ENCODE results near the gene DNASE1L1.
A peak's percentile ranks its signal among the peaks of the same experiment; 100 is the strongest.

DNASE1L1 gene

DNA sequence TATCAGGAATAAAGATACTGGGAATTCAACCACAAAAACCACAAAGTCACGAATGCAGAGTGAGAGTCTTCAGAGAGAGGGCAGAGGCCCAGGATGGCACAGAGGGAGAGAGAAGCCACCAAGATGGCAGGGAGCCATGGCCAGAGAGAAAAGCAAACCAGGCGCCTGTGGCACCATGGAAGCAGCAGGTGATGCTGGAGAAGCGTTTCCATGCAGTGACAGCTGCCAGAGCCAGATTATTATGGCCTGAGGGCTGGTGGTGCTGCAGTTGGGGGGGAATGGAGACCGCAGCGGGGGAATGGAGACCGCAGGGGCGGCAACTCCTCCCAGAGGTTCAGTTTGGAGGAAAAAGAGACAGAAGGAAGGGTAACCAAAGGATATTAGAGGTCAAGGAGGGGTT is 8.1 kb upstream of the DNASE1L1 start:
- no peaks in the 10 kb centered on the region for H3K27me3 Mint-ChIP-seq (ENCODE audit: low read depth)
- no peak overlapping the region for H3K27ac Mint-ChIP-seq
- H3K36me3 Mint-ChIP-seq (ENCODE audit: low read depth) = peaks cover 12% of the 10 kb centered on the region
- peaks cover 9% of the 10 kb centered on the region for H3K9me3 Mint-ChIP-seq
- H3K4me3 Mint-ChIP-seq = no peak overlapping the region
- TF ChIP-seq, protein P1, sequence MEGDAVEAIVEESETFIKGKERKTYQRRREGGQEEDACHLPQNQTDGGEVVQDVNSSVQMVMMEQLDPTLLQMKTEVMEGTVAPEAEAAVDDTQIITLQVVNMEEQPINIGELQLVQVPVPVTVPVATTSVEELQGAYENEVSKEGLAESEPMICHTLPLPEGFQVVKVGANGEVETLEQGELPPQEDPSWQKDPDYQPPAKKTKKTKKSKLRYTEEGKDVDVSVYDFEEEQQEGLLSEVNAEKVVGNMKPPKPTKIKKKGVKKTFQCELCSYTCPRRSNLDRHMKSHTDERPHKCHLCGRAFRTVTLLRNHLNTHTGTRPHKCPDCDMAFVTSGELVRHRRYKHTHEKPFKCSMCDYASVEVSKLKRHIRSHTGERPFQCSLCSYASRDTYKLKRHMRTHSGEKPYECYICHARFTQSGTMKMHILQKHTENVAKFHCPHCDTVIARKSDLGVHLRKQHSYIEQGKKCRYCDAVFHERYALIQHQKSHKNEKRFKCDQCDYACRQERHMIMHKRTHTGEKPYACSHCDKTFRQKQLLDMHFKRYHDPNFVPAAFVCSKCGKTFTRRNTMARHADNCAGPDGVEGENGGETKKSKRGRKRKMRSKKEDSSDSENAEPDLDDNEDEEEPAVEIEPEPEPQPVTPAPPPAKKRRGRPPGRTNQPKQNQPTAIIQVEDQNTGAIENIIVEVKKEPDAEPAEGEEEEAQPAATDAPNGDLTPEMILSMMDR (IDR thresholded peaks at IDR 0.05; ENCODE audit: unreplicated experiment in 3 of 3) = no peak
- no peaks in the 10 kb centered on the region for H3K4me1 Mint-ChIP-seq

DNA sequence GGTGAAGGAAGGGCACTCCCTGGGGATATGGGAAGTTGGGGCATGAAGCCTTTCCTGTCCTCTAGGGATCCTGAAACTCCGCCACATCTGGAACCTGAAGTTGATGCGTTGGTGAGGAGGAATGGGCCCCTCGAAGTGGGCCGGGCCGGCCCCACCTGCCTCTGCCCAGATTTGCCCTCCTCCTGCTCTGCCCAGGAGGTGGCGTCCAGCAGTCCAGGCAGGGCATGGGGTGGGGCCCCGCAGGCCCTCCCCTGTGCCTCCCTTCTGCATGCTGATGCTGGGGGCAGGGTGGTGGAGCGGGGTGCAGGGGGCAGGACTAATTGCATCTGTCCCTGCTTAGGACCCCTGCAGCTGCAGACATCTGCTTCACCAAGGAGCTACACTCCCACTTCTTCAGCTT is 4.1 kb upstream of the DNASE1L1 start:
- Mint-ChIP-seq H3K9me3 (peaks cover 20% of the 10 kb centered on the region), H3K27ac (peak overlapping the region in 1 of 3 experiments; percentile 57), H3K27me3 (ENCODE audit: low read depth) (no peaks in the 10 kb centered on the region), H3K36me3 (ENCODE audit: low read depth) (peaks cover 12% of the 10 kb centered on the region), H3K4me3 (peak overlapping the region in 2 of 3 experiments; percentile 59 to 60), H3K4me1 (peaks cover 10% of the 10 kb centered on the region)
- TF ChIP-seq, protein P1 (IDR thresholded peaks at IDR 0.05; ENCODE audit: unreplicated experiment in 3 of 3) = no peak

- Mint-ChIP-seq H3K9me3 (peaks cover 20% of the 10 kb centered on the region), H3K4me1 (peaks cover 10% of the 10 kb centered on the region), H3K36me3 (ENCODE audit: low read depth) (peaks cover 12% of the 10 kb centered on the region), H3K4me3 (peak overlapping the region; percentile 81 to 86 (median 85)), H3K27ac (no peak overlapping the region), H3K27me3 (ENCODE audit: low read depth) (no peaks in the 10 kb centered on the region)
- TF ChIP-seq, protein P1 (IDR thresholded peaks at IDR 0.05; ENCODE audit: unreplicated experiment in 3 of 3) = no peak
These were observed 3.4 kb upstream of the DNASE1L1 start for GRCh38 chrX:154412468-154412867.

GRCh38 chrX:154411981-154412340 is 2.9 kb upstream of the DNASE1L1 start:
- TF ChIP-seq, protein P1 (IDR thresholded peaks at IDR 0.05; ENCODE audit: unreplicated experiment in 3 of 3) = no peak
- Mint-ChIP-seq H3K27ac (peak overlapping the region in 2 of 3 experiments; percentile 43 to 74), H3K27me3 (ENCODE audit: low read depth) (no peaks in the 10 kb centered on the region), H3K4me1 (peaks cover 10% of the 10 kb centered on the region), H3K4me3 (peak overlapping the region; percentile 81 to 86 (median 85)), H3K36me3 (ENCODE audit: low read depth) (peaks cover 12% of the 10 kb centered on the region), H3K9me3 (peaks cover 17% of the 10 kb centered on the region)

DNA sequence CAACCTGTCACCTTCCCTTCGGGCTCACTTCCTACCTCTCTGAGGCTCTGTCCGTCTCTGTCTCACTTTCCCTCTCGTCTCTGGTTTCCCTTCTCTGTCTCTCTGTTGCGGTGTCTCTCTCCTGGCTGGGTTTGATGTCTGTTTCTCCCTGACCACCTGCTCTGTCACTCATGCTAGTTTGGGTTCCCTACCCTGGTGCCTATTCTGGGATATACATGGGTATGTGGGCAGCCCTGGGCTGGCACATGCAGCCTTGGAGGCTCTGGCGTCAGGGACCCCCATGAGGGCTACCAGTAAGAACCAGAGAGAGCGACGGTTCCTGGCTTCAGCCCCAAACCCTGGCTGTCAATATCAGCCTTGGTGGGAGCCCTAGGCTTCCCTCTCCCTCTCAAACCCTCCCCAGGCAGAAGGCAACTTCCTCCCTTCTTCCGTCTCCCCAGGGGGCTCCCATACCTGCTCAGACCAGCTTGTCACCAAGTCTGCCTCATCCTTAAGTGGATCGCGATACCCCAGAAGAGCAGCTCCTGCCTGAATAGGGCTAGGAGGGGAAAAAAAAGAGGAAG is 314 bp downstream of the DNASE1L1 start:
- Mint-ChIP-seq H3K27ac (peak overlapping the region in 2 of 3 experiments; percentile 5 to 32), H3K4me1 (peaks cover 10% of the 10 kb centered on the region), H3K27me3 (ENCODE audit: low read depth) (no peaks in the 10 kb centered on the region), H3K36me3 (ENCODE audit: low read depth) (peaks cover 7% of the 10 kb centered on the region), H3K9me3 (peaks cover 15% of the 10 kb centered on the region), H3K4me3 (peak overlapping the region; percentile 1 to 75 (median 72))
- TF ChIP-seq, protein P1 (IDR thresholded peaks at IDR 0.05; ENCODE audit: unreplicated experiment in 3 of 3) = no peak

GRCh38 chrX:154404625-154405192 is 4.3 kb downstream of the DNASE1L1 start:
- H3K4me3 Mint-ChIP-seq = no peak overlapping the region
- H3K4me1 Mint-ChIP-seq = peaks cover 8% of the 10 kb centered on the region
- H3K27ac Mint-ChIP-seq = no peak overlapping the region

More at GRCh38 chrX:154404625-154405192, 4.3 kb downstream of the DNASE1L1 start:
- Mint-ChIP-seq H3K9me3 (peaks cover 20% of the 10 kb centered on the region), H3K36me3 (ENCODE audit: low read depth) (peaks cover 18% of the 10 kb centered on the region), H3K27me3 (ENCODE audit: low read depth) (no peaks in the 10 kb centered on the region)
- TF ChIP-seq, protein P1 (IDR thresholded peaks at IDR 0.05; ENCODE audit: unreplicated experiment in 3 of 3) = no peak
